Mesendoderm (in vitro differentiated cells): ENCODE measurements around the gene CDK9. TPM values are rescaled to one million over a fixed set of nuclear protein-coding genes. Genes with fewer than 3 reads are reported as not detected.

ENCODE experiments used
- DNase-seq: peaks from one replicate; pipeline ENCODE4 v3.0.0; 2013
- H2AK5ac ChIP-seq: 2 replicates; pipeline ENCODE4 v1.6.1; 2013; ENCODE audit warnings: low read length, inconsistent platforms
- H2BK120ac ChIP-seq: 2 replicates; pipeline ENCODE4 v1.6.1; 2013; ENCODE audit warnings: low read depth, mild to moderate bottlenecking, low read length, moderate library complexity, mixed read lengths
- H2BK15ac ChIP-seq: replicated peaks from 2 replicates; pipeline ENCODE4 v1.6.1; 2013; ENCODE audit warnings: low read depth, mild to moderate bottlenecking, moderate library complexity
- H2BK5ac ChIP-seq: 2 replicates; pipeline ENCODE4 v1.6.1; 2013; ENCODE audit warnings: low read length, inconsistent platforms
- H3K18ac ChIP-seq: 2 replicates; pipeline ENCODE4 v1.6.1; 2013; ENCODE audit warnings: mild to moderate bottlenecking, low read length, mixed read lengths
- H3K23ac ChIP-seq: one replicate; pipeline ENCODE4 v1.6.1; 2013; ENCODE audit warnings: low read length
- H3K27ac ChIP-seq: 2 replicates; pipeline ENCODE4 v1.5.1; 2013; ENCODE audit warnings: low read depth, mild to moderate bottlenecking, inconsistent platforms, low read length, moderate library complexity
- H3K27me3 ChIP-seq: 2 replicates; pipeline ENCODE4 v1.6.1; 2013; ENCODE audit warnings: low read length, control low read depth, mild to moderate bottlenecking, inconsistent platforms; ENCODE audit not compliant: insufficient read depth, poor library complexity
- H3K36me3 ChIP-seq: 2 replicates; pipeline ENCODE4 v1.6.1; 2013; ENCODE audit warnings: low read length, inconsistent platforms; ENCODE audit not compliant: control insufficient read depth, insufficient read depth
- H3K4ac ChIP-seq: one replicate; pipeline ENCODE4 v1.6.1; 2013; ENCODE audit warnings: low read depth, mild to moderate bottlenecking, low read length, moderate library complexity
- H3K4me1 ChIP-seq: 2 replicates; pipeline ENCODE4 v1.6.1; 2013; ENCODE audit warnings: low read depth, low read length, inconsistent platforms; ENCODE audit not compliant: control insufficient read depth
- H3K4me2 ChIP-seq: 2 replicates; pipeline ENCODE4 v1.6.1; 2013; ENCODE audit warnings: low read length
- H3K4me3 ChIP-seq: 2 replicates; pipeline ENCODE4 v1.5.1; 2013; ENCODE audit warnings: mild to moderate bottlenecking, low read length
- H3K56ac ChIP-seq: one replicate; pipeline ENCODE4 v1.6.1; 2013; ENCODE audit warnings: low read length
- H3K79me1 ChIP-seq: 2 replicates; pipeline ENCODE4 v1.6.1; 2013; ENCODE audit warnings: low read length, inconsistent platforms
- H3K79me2 ChIP-seq: 2 replicates; pipeline ENCODE4 v1.6.1; 2013; ENCODE audit warnings: mild to moderate bottlenecking, low read length; ENCODE audit not compliant: control insufficient read depth, insufficient read depth
- H3K9ac ChIP-seq: 2 replicates; pipeline ENCODE4 v1.6.1; 2013; ENCODE audit warnings: low read length, inconsistent platforms
- H4K5ac ChIP-seq: one replicate; pipeline ENCODE4 v1.6.1; 2013; ENCODE audit warnings: low read length
- H4K8ac ChIP-seq: one replicate; pipeline ENCODE4 v1.6.1; 2013; ENCODE audit warnings: low read depth, mild to moderate bottlenecking, control low read depth, low read length, moderate library complexity
- WGBS: extraction: QIAGEN DNeasy Blood & Tissue Kit; methylation state at CpG from one replicate; pipeline ENCODE4 v1.1.7; 2013; ENCODE audit warnings: low lambda C conversion rate, missing lambda C conversion rate; ENCODE audit not compliant: insufficient coverage; ENCODE audit errors: extremely low coverage; 5-methylcytosine and 5-hydroxymethylcytosine counted together
- polyA plus RNA-seq, 2 experiments: library from polyadenylated mRNA; stranded (reverse); fragments of 200-250 nt; gene quantifications; one replicate each; pipeline ENCODE4 v1.2.3, GENCODE V29; 2013

Gene CDK9
- 50.9 TPM for polyA plus RNA-seq (2013, experiment 1 of 2)
- 48.8 TPM for polyA plus RNA-seq (2013, experiment 2 of 2)

GRCh38 chr9:127785933-127786772 lies at the start of gene CDK9:
TSS of gene CDK9 (plus strand) at chr9:127786034. CDS start at chr9:127786149, 115 bp downstream.
- Histone ChIP-seq H2BK5ac (peak within 1 kb of the TSS; percentile 63), H3K27me3 (no peaks in the 10 kb centered on the region), H3K36me3 (peaks cover 34% of the 10 kb centered on the region), H3K79me1 (peaks cover 26% of the 10 kb centered on the region), H3K4ac (peak within 1 kb of the TSS; percentile 98), H3K4me1 (peaks cover 3% of the 10 kb centered on the region), H3K18ac (peak within 1 kb of the TSS; percentile 97), H3K27ac (peak within 1 kb of the TSS; percentile 99), H3K23ac (no peak within 1 kb of the TSS), H2AK5ac (no peak within 1 kb of the TSS), H3K56ac (peak within 1 kb of the TSS; percentile 93), H3K4me2 (peak within 1 kb of the TSS; percentile 79), H3K9ac (peak within 1 kb of the TSS; percentile 93), H3K79me2 (peaks cover 32% of the 10 kb centered on the region), H2BK120ac (no peak within 1 kb of the TSS), H4K5ac (no peak within 1 kb of the TSS), H4K8ac (no peak within 1 kb of the TSS), H3K4me3 (peak within 1 kb of the TSS; percentile 91), H2BK15ac (no peak within 1 kb of the TSS)
- DNase-seq = peak; percentile 97
- WGBS = no CpG with 5 or more reads among the region's 75 CpGs

DNA sequence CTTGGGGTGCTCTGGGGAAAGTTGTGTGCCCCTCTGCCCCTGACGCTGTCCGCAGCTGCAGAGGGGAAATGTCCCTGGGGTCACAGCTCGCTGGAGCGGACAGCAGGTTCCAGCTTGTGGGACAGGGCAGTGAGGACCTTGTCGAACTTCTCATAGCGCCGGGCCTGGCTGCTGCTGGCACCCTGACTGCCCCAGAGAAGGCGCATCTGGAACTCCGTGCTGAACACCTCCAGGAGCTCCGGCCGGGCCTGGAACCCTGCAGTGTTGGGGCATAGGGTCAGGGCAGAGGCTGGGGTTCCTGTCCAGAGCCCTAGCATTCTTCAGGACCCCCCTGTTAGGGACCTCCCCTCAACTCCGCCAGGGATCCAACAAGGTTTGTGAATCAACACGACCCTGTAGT lies 47.2 kb upstream of the CDK9 start:
- Histone ChIP-seq H3K79me2 (no peaks in the 10 kb centered on the region), H4K5ac (no peak overlapping the region), H2BK120ac (no peak overlapping the region), H3K27me3 (no peaks in the 10 kb centered on the region), H3K36me3 (no peaks in the 10 kb centered on the region), H3K4ac (no peak overlapping the region), H3K23ac (no peak overlapping the region), H3K4me2 (no peak overlapping the region), H2BK5ac (no peak overlapping the region), H3K4me3 (no peak overlapping the region), H3K27ac (no peak overlapping the region), H3K18ac (no peak overlapping the region), H2AK5ac (no peak overlapping the region), H3K79me1 (no peaks in the 10 kb centered on the region), H4K8ac (no peak overlapping the region), H3K4me1 (no peaks in the 10 kb centered on the region), H3K9ac (no peak overlapping the region), H2BK15ac (no peak overlapping the region), H3K56ac (no peak overlapping the region)
- WGBS = no CpG with 5 or more reads among the region's 13 CpGs
- DNase-seq = no peak

- no peaks in the 10 kb centered on the region for H3K27me3 ChIP-seq
Measured at GRCh38 chr9:127739614-127740330, 46.1 kb upstream of the CDK9 start.

GRCh38 chr9:127741831-127742434 lies 43.9 kb upstream of the CDK9 start:
- no peak overlapping the region for H3K4me3 ChIP-seq
- no peaks in the 10 kb centered on the region for H3K79me1 ChIP-seq
- H3K4ac ChIP-seq = no peak overlapping the region
- H4K8ac ChIP-seq = no peak overlapping the region
- H4K5ac ChIP-seq = no peak overlapping the region
- H3K9ac ChIP-seq = peak overlapping the region; percentile 54
- H3K23ac ChIP-seq = no peak overlapping the region
- DNase-seq = peak; percentile 96
- WGBS = no CpG with 5 or more reads among the region's 38 CpGs
- H2BK15ac ChIP-seq = no peak overlapping the region
- H2AK5ac ChIP-seq = no peak overlapping the region
- no peak overlapping the region for H2BK5ac ChIP-seq
- no peaks in the 10 kb centered on the region for H3K79me2 ChIP-seq
- peak overlapping the region; percentile 79 for H3K56ac ChIP-seq
- H3K4me2 ChIP-seq = peak overlapping the region; percentile 89
- no peaks in the 10 kb centered on the region for H3K27me3 ChIP-seq
- no peak overlapping the region for H2BK120ac ChIP-seq
- H3K4me1 ChIP-seq = no peaks in the 10 kb centered on the region
- H3K18ac ChIP-seq = no peak overlapping the region
- no peaks in the 10 kb centered on the region for H3K36me3 ChIP-seq
- H3K27ac ChIP-seq = no peak overlapping the region

More at GRCh38 chr9:127739614-127740330, 46.1 kb upstream of the CDK9 start:
- H2BK120ac ChIP-seq = no peak overlapping the region
- H4K5ac ChIP-seq = no peak overlapping the region
- no peak overlapping the region for H2AK5ac ChIP-seq
- no peak overlapping the region for H2BK15ac ChIP-seq
- H3K9ac ChIP-seq = no peak overlapping the region
- no peak for DNase-seq
- H3K79me1 ChIP-seq = no peaks in the 10 kb centered on the region
- no peak overlapping the region for H3K23ac ChIP-seq
- no CpG with 5 or more reads among the region's 19 CpGs for WGBS
- H3K79me2 ChIP-seq = no peaks in the 10 kb centered on the region
- H4K8ac ChIP-seq = no peak overlapping the region
- no peaks in the 10 kb centered on the region for H3K36me3 ChIP-seq
- H3K56ac ChIP-seq = no peak overlapping the region
- H2BK5ac ChIP-seq = no peak overlapping the region
- H3K4me3 ChIP-seq = no peak overlapping the region
- no peaks in the 10 kb centered on the region for H3K4me1 ChIP-seq
- no peak overlapping the region for H3K18ac ChIP-seq
- H3K4ac ChIP-seq = no peak overlapping the region
- no peak overlapping the region for H3K4me2 ChIP-seq
- H3K27ac ChIP-seq = no peak overlapping the region

DNA sequence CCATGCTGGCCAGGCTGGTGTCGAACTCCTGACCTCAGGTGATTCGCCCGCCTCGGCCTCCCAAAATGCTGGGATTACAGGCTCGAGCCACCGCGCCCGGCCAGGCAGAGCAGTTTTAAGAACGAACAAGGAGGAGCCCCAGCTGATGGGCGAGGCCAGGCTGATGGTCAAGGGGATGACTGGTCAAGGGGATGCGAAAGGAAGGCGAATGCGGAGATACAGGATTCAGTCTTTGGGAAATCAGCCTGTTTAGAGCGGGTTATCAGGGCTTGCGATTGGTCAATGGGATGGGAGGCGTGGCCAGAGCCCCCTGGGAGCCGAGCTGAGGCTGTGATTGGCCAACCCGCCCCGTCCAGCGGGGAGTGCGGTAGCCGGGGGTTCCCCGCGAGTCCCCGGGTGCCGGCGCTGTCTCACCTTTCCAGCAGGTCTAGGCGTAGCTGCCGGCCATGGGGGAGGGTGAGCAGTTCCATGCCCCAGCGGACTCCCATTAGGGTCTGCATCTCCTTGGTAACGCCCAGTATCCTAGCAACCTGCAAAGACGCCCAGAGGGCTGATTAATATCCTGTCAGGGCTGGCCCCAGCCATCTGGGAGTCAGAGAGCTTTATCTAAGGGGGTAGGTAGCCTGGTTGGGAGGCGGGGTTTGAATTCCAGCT lies 43.3 kb upstream of the CDK9 start:
- Histone ChIP-seq H3K4me1 (no peaks in the 10 kb centered on the region), H3K18ac (no peak overlapping the region), H3K56ac (no peak overlapping the region), H3K79me2 (no peaks in the 10 kb centered on the region), H3K23ac (no peak overlapping the region), H3K9ac (no peak overlapping the region), H2BK120ac (no peak overlapping the region), H3K4me2 (peak overlapping the region; percentile 79), H3K36me3 (no peaks in the 10 kb centered on the region), H2AK5ac (no peak overlapping the region), H3K27ac (no peak overlapping the region), H2BK5ac (no peak overlapping the region), H2BK15ac (no peak overlapping the region), H3K4ac (no peak overlapping the region), H4K8ac (no peak overlapping the region), H4K5ac (no peak overlapping the region), H3K4me3 (peak overlapping the region; percentile 25), H3K79me1 (no peaks in the 10 kb centered on the region), H3K27me3 (no peaks in the 10 kb centered on the region)
- peak; percentile 98 for DNase-seq
- no CpG with 5 or more reads among the region's 33 CpGs for WGBS
